Thymus (tissue), 11 donors: ENCODE data around the gene MOG. TPM values are rescaled to one million over a fixed set of nuclear protein-coding genes. Genes with fewer than 3 reads are reported as not detected.

ENCODE experiments used
- DNase-seq, 9 donors: peaks; one replicate each; pipeline ENCODE4 v3.0.0-alpha.2; 2013; ENCODE audit warnings: low spot score in 9 of 9, low read depth in 6 of 9, missing footprints in 1 of 9
- H3K27ac ChIP-seq, 2 donors: one replicate each; pipeline ENCODE4 v1.5.1; 2013; ENCODE audit warnings: control low read depth in 1 of 2, low read depth in 1 of 2, low read length in 1 of 2, mild to moderate bottlenecking in 1 of 2, moderate library complexity in 1 of 2
- H3K27me3 ChIP-seq, 2 donors: one replicate each; pipeline ENCODE4 v1.5.1; 2013; ENCODE audit warnings: low read length in 1 of 2; ENCODE audit not compliant: control insufficient read depth in 2 of 2, insufficient read depth in 1 of 2
- H3K36me3 ChIP-seq, 2 donors: one replicate each; pipeline ENCODE4 v1.5.1; 2013; ENCODE audit warnings: low read length in 1 of 2, mild to moderate bottlenecking in 1 of 2, moderate library complexity in 1 of 2; ENCODE audit not compliant: control insufficient read depth in 2 of 2, insufficient read depth in 2 of 2
- H3K4me1 ChIP-seq, 2 donors: one replicate each; pipeline ENCODE4 v1.5.1; 2013; ENCODE audit warnings: low read length in 2 of 2; ENCODE audit not compliant: control insufficient read depth in 2 of 2, insufficient read depth in 2 of 2
- H3K4me3 ChIP-seq, 2 donors: one replicate each; pipeline ENCODE4 v1.5.1; 2013; ENCODE audit warnings: low read length in 2 of 2, control low read depth in 1 of 2, mild to moderate bottlenecking in 1 of 2
- H3K9me3 ChIP-seq, 2 donors: one replicate each; pipeline ENCODE4 v1.5.1; 2013; ENCODE audit warnings: low read length in 1 of 2, mild to moderate bottlenecking in 1 of 2; ENCODE audit not compliant: control insufficient read depth in 2 of 2, insufficient read depth in 1 of 2
- WGBS: extraction: QIAGEN DNeasy Blood & Tissue Kit; methylation state at CpG from one replicate; pipeline ENCODE4 v1.1.7; 2013; 5-methylcytosine and 5-hydroxymethylcytosine counted together
- polyA plus RNA-seq: library from polyadenylated mRNA; stranded (reverse); fragments of 200-250 nt; gene quantifications from one replicate; pipeline ENCODE4 v1.2.3, GENCODE V29; 2013
- total RNA-seq: library from RNA; stranded (reverse); fragments of 120-200 nt; gene quantifications from one replicate; pipeline ENCODE4 v1.2.4, GENCODE V29; 2013
- donor health status: healthy.

MOG gene
- total and polyA plus RNA-seq, 2 donors: 0.11 TPM; not detected in 1

DNA sequence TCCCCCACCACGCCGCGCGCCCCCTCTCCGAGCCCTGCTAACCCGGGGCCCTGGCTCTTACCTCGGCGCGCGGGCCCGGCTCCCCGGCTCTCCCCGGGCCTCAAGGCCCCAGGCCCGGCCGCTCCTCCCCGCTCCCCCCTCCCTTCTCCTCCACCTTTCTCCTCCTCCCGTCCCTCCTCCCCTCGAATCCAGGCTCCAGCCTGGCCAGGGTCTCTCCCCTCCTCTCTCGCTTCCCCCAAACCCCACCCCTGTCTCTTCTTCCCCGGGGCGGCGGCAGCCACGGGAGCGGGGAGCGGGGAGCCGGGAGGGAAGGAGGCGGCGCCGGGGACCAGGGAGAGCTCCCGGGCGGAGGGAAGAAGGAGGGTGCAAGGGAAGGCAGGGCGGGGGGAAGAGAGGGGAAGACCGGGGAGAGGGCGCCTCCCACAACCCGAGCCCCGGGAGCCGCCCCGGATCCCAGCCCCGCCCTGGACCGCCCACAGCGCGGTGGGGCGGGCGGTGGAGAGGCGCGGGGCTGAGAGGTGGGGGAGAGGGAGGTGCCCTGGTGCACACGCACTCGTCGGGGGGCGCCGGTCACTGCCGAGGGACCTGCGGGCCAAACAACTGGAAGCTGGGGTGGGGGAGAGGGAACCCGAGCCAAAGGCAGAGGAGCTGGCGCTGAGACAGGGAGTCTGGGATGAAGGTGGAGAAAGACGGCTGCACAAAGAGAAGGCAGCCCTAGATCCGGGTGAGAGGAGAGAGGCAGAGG lies 23.9 kb upstream of the MOG start, which contains the start of gene GABBR1:
TSS of gene GABBR1 (minus strand) at position 395 of the 745 bp plus-strand sequence. CDS start 798 bp downstream, outside the sequence.
- H3K27me3 ChIP-seq: peaks cover 20 to 75% of the 10 kb centered on the region in 2 donors
- no peaks in the 10 kb centered on the region for H3K36me3 ChIP-seq
- under 1% methylated on average over 56 of the region's 57 CpGs for WGBS
- H3K4me1 ChIP-seq: peaks cover 6 to 16% of the 10 kb centered on the region in 2 donors
- peak within 1 kb of the TSS in 1 of 2 donors; percentile 25 for H3K27ac ChIP-seq
- peak within 1 kb of the TSS; percentile 43 to 81 for H3K4me3 ChIP-seq
- no peaks in the 10 kb centered on the region for H3K9me3 ChIP-seq
- peak in 4 of 9 donors; percentile 39 to 64 (median 40) for DNase-seq

DNA sequence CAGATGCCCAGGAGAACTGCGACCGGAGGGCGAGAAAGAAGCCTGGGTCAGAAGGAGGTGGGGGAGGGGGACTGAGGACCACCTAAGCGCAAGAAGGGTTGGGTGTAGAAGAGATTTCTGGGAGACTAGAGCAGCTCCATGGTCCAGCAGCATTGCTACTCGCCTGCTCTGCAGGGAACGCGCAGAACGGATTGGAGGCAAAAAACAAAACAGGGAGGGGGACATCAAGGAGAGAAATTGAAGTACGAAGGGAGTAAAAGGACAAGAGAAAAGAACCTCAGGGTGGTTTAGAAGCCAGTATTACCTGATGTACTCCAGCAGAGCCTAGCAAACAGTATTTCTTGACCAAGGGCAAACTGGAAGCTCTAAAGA lies 23.4 kb upstream of the MOG start:
- no peak overlapping the region for H3K27ac ChIP-seq
- WGBS: 35% methylated on average over 9 of the region's 9 CpGs
- no peak for DNase-seq

DNA sequence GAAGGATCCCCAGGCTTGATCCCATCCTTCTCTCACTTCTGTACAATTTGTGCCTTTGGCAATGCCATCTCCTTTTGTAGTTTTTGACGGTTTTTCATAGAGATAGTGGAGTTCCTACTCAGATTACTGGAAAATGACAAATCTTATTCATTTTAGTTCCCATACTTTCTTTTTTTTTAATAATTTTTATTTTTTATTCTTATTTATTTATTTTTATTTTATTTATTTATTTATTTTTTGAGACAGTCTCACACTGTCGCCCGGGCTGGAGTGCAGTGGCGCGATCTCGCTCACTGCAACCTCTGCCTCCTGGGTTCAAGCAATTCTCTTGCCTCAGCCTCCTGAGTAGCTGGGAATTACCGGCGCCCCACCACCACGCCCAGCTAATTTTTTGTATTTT lies 19.6 kb upstream of the MOG start:
- Histone ChIP-seq H3K27ac (no peak overlapping the region), H3K27me3 (peaks cover 3 to 32% of the 10 kb centered on the region in 2 donors), H3K36me3 (no peaks in the 10 kb centered on the region), H3K9me3 (no peaks in the 10 kb centered on the region), H3K4me1 (peaks cover under 1 to 2% of the 10 kb centered on the region in 2 donors), H3K4me3 (no peak overlapping the region)
- no peak for DNase-seq
- 97% methylated on average over 9 of the region's 9 CpGs for WGBS

More for the DNA sequence above, 23.4 kb upstream of the MOG start:
- Histone ChIP-seq H3K4me3 (peak overlapping the region in 1 of 2 donors; percentile 81), H3K27me3 (peaks cover 18 to 69% of the 10 kb centered on the region in 2 donors), H3K4me1 (peaks cover 6 to 12% of the 10 kb centered on the region in 2 donors), H3K36me3 (no peaks in the 10 kb centered on the region), H3K9me3 (no peaks in the 10 kb centered on the region)

DNA sequence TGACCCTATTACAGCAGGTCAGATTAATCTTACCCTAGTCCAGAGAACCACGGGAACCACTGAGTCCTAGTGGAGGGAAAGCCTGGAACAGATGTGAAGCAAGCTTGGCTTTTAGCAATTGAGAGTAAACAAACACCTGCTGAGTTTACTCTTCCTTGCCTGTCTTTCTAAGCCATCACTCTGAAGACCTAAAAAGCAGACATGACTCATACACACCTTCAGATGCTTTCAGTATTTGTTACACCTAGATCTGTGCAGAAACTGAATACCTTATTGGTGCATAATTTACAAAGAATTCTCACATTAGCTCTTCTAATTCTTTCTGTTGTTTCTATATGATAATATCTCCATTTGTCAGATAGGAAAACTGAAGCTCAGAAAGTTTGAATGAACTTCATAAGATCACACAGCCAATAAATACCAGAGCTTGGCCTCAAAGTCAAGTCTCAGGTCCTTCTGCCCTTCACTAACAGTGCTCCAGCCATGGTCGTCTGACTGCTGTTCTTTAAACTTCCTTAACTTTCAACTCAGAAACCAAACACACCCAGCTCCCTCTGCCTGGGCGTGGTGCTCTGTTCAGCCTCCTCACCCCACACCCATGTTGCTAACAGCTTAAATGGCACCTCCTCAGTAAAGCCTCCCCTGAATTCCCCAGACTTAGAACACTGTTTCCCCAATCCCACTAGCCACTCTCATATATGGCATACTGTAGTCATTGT lies 15.3 kb upstream of the MOG start:
- H3K4me3 ChIP-seq: no peak overlapping the region
- H3K36me3 ChIP-seq: no peaks in the 10 kb centered on the region
- H3K27me3 ChIP-seq: peaks cover 0 to 2% of the 10 kb centered on the region in 2 donors
- H3K9me3 ChIP-seq: no peaks in the 10 kb centered on the region
- no peaks in the 10 kb centered on the region for H3K4me1 ChIP-seq
- 53% methylated on average over 3 of the region's 3 CpGs for WGBS
- DNase-seq: peak in 1 of 9 donors; percentile 21
- H3K27ac ChIP-seq: no peak overlapping the region

DNA sequence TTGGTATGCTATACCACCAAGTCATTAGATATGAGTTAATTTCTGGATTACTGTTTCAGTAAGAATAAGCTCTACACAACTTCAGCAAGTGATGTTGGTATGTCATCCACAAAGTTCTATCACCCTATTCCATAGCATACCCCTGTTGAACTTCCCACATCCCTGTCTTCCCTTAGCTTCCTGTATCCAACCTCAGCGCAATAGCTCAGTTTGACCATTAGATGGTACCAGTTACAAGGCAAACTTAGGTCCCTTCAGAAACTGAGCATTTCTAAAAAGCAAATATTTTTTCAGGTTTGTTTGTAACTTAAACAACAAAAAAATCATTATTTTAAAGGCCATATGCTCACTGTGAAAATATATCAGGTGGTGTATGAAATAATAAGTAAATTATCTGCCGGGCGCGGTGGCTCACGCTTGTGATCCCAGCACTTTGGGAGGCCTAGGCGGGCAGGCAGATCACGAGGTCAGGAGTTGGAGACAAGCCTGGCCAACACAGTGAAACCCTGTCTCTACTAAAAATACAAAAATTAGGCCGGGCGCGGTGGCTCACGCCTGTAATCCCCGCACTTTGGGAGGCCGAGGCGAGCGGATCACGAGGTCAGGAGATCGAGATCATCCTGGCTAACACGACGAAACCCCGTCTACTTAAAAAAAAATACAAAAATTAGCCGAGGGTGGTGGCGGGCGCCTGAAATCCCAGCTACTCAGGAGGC lies 8.8 kb upstream of the MOG start:
- Histone ChIP-seq H3K36me3 (no peaks in the 10 kb centered on the region), H3K4me1 (peaks cover 0 to 7% of the 10 kb centered on the region in 2 donors), H3K4me3 (no peak overlapping the region), H3K27ac (no peak overlapping the region), H3K27me3 (no peaks in the 10 kb centered on the region), H3K9me3 (no peaks in the 10 kb centered on the region)
- DNase-seq: no peak
- 97% methylated on average over 23 of the region's 23 CpGs for WGBS

DNA sequence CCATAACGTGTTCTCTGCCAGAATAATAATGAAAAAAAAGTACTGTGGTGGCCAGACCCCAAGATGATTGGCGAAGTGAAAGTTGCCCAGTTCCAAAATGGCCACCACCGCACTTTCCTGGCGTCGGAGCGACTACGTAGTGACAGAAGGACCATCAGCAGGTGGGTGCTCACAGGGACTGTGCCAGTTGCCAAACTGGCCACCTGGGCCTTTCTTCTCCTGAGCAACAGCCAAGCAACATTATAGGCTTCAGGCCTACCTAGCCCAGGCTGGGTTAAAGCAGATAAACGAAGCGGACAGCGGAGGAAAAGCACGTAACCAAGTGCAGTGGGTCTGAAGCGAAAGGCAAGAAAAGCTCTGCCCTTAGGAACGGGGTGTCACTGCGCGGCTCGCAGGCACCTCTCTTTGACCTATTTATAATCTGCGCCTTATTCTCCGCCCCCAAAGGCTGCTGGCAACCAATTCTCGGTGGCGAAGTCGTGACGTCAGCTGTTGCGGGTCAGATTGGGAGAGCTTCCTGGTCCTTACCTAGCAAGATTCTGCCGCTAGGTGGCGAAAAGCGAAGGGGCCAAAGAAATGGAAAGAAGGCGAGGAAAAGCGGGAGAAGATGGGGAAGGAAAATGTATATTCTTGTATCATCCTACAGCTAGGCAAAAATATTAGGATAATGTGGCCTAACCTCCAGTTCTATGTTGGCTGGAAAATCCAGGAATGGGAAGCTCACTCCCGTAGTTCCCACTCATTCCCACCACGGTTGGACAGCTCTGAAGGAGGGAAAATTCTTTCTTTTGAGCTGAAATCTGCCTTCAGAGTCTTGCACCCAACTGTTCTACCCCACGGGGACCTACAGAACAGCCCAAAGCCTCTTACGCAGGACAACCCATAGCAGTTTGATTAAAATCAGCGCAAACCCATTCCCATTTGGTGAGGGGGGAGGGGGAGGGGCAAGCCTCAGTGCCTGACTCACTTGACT lies 6.9 kb upstream of the MOG start:
- H3K27me3 ChIP-seq: no peaks in the 10 kb centered on the region
- WGBS: 5% methylated on average over 33 of the region's 33 CpGs
- H3K9me3 ChIP-seq: no peaks in the 10 kb centered on the region
- DNase-seq: peak; percentile 86 to 98 (median 95)
- no peaks in the 10 kb centered on the region for H3K36me3 ChIP-seq
- H3K4me3 ChIP-seq: peak overlapping the region; percentile 45 to 73
- peaks cover 0 to 7% of the 10 kb centered on the region in 2 donors for H3K4me1 ChIP-seq
- peak overlapping the region; percentile 80 to 98 for H3K27ac ChIP-seq

DNA sequence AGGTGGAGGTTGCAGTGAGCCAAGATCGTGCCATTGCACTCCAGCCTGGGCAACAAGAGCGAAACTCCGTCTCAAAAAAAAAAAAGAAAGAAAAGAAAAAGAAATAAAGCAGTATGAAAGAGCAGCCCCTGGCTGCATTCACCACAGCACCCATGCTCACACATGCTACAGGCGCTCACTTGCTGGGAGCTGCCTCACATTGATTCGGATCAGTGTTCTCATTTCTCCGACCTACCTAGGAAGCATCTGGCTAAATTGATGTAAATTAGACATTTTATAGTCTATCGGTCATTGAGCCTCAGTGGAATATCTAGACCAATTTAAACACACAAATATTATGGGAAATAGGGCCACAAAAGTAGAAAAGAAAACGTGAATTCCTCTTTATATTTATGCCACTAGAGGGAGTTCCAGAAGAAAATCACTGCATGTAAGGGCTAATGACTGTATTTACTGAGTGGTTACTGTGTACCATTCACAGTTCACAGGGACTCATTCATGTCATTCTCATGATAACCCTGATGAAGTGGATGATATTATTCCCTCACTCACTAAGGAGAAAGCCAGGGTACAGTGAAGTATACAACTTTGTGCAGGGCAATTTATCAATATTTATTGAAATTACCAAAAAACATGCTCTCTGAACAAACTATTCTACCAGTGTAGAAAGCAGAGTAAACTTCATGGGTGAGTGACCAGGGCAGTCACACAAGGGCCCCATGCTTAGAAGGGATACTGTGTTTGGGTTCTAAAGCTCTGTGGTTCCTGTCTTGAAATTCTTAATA lies 5.3 kb upstream of the MOG start:
- DNase-seq: peak in 1 of 9 donors; percentile 49
- WGBS: 78% methylated on average over 8 of the region's 8 CpGs
- Histone ChIP-seq H3K4me3 (no peak overlapping the region), H3K27ac (no peak overlapping the region), H3K4me1 (peaks cover 0 to 7% of the 10 kb centered on the region in 2 donors), H3K36me3 (no peaks in the 10 kb centered on the region), H3K9me3 (no peaks in the 10 kb centered on the region), H3K27me3 (peaks cover 0 to 4% of the 10 kb centered on the region in 2 donors)

DNA sequence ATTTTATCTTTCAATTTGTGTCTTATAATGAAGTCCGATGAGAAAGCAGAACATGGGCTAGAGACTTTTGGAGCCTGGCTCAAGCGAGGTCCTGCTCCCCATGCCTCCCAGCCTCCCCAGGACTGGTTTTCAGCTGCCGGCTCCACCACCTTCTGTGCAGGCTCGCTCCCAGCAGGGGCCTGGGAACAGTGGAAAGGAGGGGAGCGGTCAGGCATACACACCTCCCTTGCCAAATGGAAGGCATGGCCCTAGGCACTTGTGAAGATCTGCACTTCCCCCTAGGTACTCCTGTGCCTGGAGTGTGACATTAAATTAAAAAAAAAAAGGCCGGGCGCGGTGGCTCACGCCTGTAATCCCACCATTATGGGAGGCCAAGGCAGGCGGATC lies 4.7 kb upstream of the MOG start:
- H3K27ac ChIP-seq: no peak overlapping the region
- no peaks in the 10 kb centered on the region for H3K9me3 ChIP-seq
- no peak for DNase-seq
- no peak overlapping the region for H3K4me3 ChIP-seq
- H3K36me3 ChIP-seq: no peaks in the 10 kb centered on the region
- WGBS: 89% methylated on average over 10 of the region's 10 CpGs
- H3K27me3 ChIP-seq: peaks cover 0 to 10% of the 10 kb centered on the region in 2 donors
- peaks cover 0 to 7% of the 10 kb centered on the region in 2 donors for H3K4me1 ChIP-seq
